SK-N-SH treated with all-trans-retinoic acid at 6 μM for 48 hours (cell line): ENCODE results near the gene PCNT.

Experiments
- ATAC-seq: fragments of 200-7000 bp; cut with Tn5 transposase; 3 replicates; pipeline ENCODE4 v1.9.1; 2020; ENCODE audit warnings: mild to moderate bottlenecking, moderate library complexity
- ARNTL ChIP-seq: fragments of 450-650 bp; formaldehyde crosslinking; IDR thresholded peaks from 2 replicates; pipeline ENCODE4 v1.5.0; 2020; ENCODE audit warnings: low read depth, mild to moderate bottlenecking, moderate library complexity, borderline replicate concordance
- BACH2 ChIP-seq: fragments of 250-450 bp; sonication (Bioruptor Pico); IDR thresholded peaks from 2 replicates; pipeline ENCODE4 v1.9.0; 2021; ENCODE audit warnings: mild to moderate bottlenecking, borderline replicate concordance
- CSDC2 ChIP-seq: fragments of 250-450 bp; sonication (Bioruptor Pico); IDR thresholded peaks from 2 replicates; pipeline ENCODE4 v1.5.0; 2020; ENCODE audit warnings: mild to moderate bottlenecking, moderate library complexity
- ESRRG ChIP-seq: fragments of 250-450 bp; sonication (Bioruptor Pico); IDR thresholded peaks from 2 replicates; pipeline ENCODE4 v1.6.1; 2021; ENCODE audit warnings: mild to moderate bottlenecking
- GLIS3 ChIP-seq: fragments of 250-450 bp; sonication (Bioruptor Pico); IDR thresholded peaks from 2 replicates; pipeline ENCODE4 v1.5.0; 2020; ENCODE audit warnings: mild to moderate bottlenecking, moderate library complexity
- ISL1 ChIP-seq: fragments of 250-450 bp; sonication (Bioruptor Pico); IDR thresholded peaks from 2 replicates; pipeline ENCODE4 v2.1.2; 2022; ENCODE audit warnings: mild to moderate bottlenecking, moderate library complexity
- OSR1 ChIP-seq: fragments of 250-450 bp; sonication (Bioruptor Pico); IDR thresholded peaks from 2 replicates; pipeline ENCODE4 v1.8.0; 2022; ENCODE audit warnings: moderate library complexity, mild to moderate bottlenecking, inconsistent platforms
- PPARA ChIP-seq: fragments of 250-450 bp; sonication (Bioruptor Pico); IDR thresholded peaks from 2 replicates; pipeline ENCODE4 v1.5.0; 2020; ENCODE audit warnings: mild to moderate bottlenecking, borderline replicate concordance
- RARB ChIP-seq: fragments of 250-450 bp; sonication (Bioruptor Pico); IDR thresholded peaks from 2 replicates; pipeline ENCODE4 v1.8.0; 2021; ENCODE audit warnings: mild to moderate bottlenecking, moderate library complexity
- SNAI2 ChIP-seq: fragments of 250-450 bp; sonication (Bioruptor Pico); IDR thresholded peaks from 2 replicates; pipeline ENCODE4 v1.5.0; 2020; ENCODE audit warnings: mild to moderate bottlenecking, moderate library complexity
- TCF4 ChIP-seq: fragments of 250-450 bp; sonication (Bioruptor Pico); IDR thresholded peaks from 2 replicates; pipeline ENCODE4 v1.8.0; 2021; ENCODE audit warnings: mild to moderate bottlenecking, moderate library complexity, borderline replicate concordance
- TOX ChIP-seq: fragments of 250-450 bp; sonication (Bioruptor Pico); IDR thresholded peaks from 2 replicates; pipeline ENCODE4 v1.8.0; 2021; ENCODE audit warnings: mild to moderate bottlenecking, moderate library complexity, borderline replicate concordance
- ZC3H10 ChIP-seq: fragments of 250-450 bp; sonication (Bioruptor Pico); IDR thresholded peaks from 2 replicates; pipeline ENCODE4 v1.5.1; 2021; ENCODE audit warnings: mild to moderate bottlenecking, moderate library complexity
- ZFP3 ChIP-seq: fragments of 250-450 bp; sonication (Bioruptor Pico); IDR thresholded peaks from 2 replicates; pipeline ENCODE4 v1.5.0; 2020; ENCODE audit warnings: mild to moderate bottlenecking, moderate library complexity
- ZFP30 ChIP-seq: fragments of 450-650 bp; formaldehyde crosslinking; IDR thresholded peaks from 2 replicates; pipeline ENCODE4 v1.5.0; 2022; ENCODE audit warnings: mild to moderate bottlenecking, moderate library complexity
- ZNF565 ChIP-seq: fragments of 450-650 bp; formaldehyde crosslinking; conservative IDR thresholded peaks from 2 replicates; pipeline ENCODE4 v1.5.0; 2020; ENCODE audit warnings: low read depth, mild to moderate bottlenecking, moderate library complexity
- ZNF8 ChIP-seq: fragments of 450-650 bp; formaldehyde crosslinking; IDR thresholded peaks from 2 replicates; pipeline ENCODE4 v1.5.0; 2020; ENCODE audit warnings: mild to moderate bottlenecking, moderate library complexity
- TF ChIP-seq, protein P1 (sequence below): fragments of 250-450 bp; sonication (Bioruptor Pico); IDR thresholded peaks from 2 replicates; pipeline ENCODE4 v1.5.1; 2020; ENCODE audit warnings: low read depth, mild to moderate bottlenecking, moderate library complexity
- TF ChIP-seq, protein P2 (sequence below): fragments of 250-450 bp; sonication (Bioruptor Pico); IDR thresholded peaks from 2 replicates; pipeline ENCODE4 v1.5.1; 2021; ENCODE audit warnings: mild to moderate bottlenecking, moderate library complexity
- TF ChIP-seq, protein P3 (sequence below): fragments of 250-450 bp; sonication (Bioruptor Pico); IDR thresholded peaks from 2 replicates; pipeline ENCODE4 v1.8.0; 2020; ENCODE audit warnings: mild to moderate bottlenecking, moderate library complexity, borderline replicate concordance
- TF ChIP-seq, protein P4 (sequence below): fragments of 250-450 bp; sonication (Bioruptor Pico); IDR thresholded peaks from 2 replicates; pipeline ENCODE4 v1.5.0; 2020; ENCODE audit warnings: mild to moderate bottlenecking, moderate library complexity

The PCNT gene

DNA sequence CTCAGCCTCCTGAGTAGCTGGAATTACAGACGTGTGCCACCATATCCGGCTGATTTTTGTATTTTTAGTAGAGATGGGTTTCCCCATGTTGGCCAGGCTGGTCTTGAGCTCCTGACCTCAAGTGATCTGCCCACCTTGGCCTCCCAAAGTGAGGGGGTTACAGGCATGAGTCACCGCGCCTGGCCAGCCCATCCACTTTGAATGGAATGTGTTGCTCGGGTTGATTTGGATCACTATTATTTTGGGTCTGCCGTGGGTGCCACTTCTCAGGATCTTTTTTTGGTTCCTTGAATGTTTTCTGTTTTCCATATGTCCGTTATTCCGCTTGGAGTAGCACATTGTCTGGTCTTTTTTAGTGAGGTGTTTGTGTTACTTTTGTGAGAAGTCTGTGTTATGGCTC is 17.0 kb downstream of the PCNT start:
- no peak for ATAC-seq
- TF ChIP-seq ZNF565 (CRISPR knock-in tag) (no peak), RARB (CRISPR knock-in tag) (no peak), ZFP30 (CRISPR knock-in tag) (no peak), ZNF8 (CRISPR knock-in tag) (no peak), CSDC2 (CRISPR knock-in tag) (no peak), TOX (CRISPR knock-in tag) (no peak), BACH2 (CRISPR knock-in tag) (no peak), PPARA (CRISPR knock-in tag) (no peak), ZC3H10 (CRISPR knock-in tag) (no peak)
- TF ChIP-seq, protein P1, sequence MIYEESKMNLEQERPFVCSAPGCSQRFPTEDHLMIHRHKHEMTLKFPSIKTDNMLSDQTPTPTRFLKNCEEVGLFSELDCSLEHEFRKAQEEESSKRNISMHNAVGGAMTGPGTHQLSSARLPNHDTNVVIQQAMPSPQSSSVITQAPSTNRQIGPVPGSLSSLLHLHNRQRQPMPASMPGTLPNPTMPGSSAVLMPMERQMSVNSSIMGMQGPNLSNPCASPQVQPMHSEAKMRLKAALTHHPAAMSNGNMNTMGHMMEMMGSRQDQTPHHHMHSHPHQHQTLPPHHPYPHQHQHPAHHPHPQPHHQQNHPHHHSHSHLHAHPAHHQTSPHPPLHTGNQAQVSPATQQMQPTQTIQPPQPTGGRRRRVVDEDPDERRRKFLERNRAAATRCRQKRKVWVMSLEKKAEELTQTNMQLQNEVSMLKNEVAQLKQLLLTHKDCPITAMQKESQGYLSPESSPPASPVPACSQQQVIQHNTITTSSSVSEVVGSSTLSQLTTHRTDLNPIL (CRISPR knock-in tag) = no peak
- TF ChIP-seq, protein P2, sequence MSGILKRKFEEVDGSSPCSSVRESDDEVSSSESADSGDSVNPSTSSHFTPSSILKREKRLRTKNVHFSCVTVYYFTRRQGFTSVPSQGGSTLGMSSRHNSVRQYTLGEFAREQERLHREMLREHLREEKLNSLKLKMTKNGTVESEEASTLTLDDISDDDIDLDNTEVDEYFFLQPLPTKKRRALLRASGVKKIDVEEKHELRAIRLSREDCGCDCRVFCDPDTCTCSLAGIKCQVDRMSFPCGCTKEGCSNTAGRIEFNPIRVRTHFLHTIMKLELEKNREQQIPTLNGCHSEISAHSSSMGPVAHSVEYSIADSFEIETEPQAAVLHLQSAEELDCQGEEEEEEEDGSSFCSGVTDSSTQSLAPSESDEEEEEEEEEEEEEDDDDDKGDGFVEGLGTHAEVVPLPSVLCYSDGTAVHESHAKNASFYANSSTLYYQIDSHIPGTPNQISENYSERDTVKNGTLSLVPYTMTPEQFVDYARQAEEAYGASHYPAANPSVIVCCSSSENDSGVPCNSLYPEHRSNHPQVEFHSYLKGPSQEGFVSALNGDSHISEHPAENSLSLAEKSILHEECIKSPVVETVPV (CRISPR knock-in tag) = no peak
- TF ChIP-seq, protein P3, sequence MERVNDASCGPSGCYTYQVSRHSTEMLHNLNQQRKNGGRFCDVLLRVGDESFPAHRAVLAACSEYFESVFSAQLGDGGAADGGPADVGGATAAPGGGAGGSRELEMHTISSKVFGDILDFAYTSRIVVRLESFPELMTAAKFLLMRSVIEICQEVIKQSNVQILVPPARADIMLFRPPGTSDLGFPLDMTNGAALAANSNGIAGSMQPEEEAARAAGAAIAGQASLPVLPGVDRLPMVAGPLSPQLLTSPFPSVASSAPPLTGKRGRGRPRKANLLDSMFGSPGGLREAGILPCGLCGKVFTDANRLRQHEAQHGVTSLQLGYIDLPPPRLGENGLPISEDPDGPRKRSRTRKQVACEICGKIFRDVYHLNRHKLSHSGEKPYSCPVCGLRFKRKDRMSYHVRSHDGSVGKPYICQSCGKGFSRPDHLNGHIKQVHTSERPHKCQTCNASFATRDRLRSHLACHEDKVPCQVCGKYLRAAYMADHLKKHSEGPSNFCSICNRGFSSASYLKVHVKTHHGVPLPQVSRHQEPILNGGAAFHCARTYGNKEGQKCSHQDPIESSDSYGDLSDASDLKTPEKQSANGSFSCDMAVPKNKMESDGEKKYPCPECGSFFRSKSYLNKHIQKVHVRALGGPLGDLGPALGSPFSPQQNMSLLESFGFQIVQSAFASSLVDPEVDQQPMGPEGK (CRISPR knock-in tag) = no peak

DNA sequence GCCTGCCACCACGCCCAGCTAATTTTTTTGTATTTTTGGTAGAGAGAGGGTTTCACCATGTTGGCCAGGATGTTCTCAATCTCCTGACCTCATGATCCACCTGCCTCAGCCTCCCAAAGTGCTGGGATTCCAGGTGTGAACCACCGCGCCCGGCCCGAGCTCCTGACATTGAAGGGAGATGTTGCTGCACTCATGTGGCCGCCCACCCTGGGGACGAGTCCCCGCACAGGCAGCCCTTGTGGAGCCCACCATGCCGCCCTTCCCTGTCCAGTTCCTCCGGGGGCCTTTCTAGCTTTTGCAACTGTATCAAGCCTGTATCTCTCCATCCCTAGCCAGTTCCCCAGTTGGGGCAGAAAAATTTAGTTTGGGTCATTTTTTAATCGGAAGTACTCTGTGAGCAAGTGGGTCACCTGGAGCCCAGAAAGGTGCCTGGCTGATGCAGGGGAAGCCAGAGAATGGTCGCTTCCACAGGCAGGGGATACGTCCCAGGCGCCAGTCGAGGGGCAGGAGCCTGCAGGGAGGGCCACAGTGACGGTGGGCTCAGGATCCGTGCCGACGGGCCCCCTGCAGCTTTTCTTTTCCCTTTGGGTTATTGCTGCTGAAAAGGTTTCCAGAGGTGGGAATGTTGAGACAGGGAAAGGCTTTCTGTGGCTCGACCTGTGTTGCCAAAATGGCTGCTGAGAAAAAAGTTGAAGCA is 20.4 kb downstream of the PCNT start:
- no peak for TF ChIP-seq CSDC2 (CRISPR knock-in tag)
- no peak for TF ChIP-seq SNAI2 (CRISPR knock-in tag)
- no peak for TF ChIP-seq RARB (CRISPR knock-in tag)
- TF ChIP-seq, protein P2 (CRISPR knock-in tag) = no peak
- no peak for TF ChIP-seq GLIS3
- TF ChIP-seq, protein P4, sequence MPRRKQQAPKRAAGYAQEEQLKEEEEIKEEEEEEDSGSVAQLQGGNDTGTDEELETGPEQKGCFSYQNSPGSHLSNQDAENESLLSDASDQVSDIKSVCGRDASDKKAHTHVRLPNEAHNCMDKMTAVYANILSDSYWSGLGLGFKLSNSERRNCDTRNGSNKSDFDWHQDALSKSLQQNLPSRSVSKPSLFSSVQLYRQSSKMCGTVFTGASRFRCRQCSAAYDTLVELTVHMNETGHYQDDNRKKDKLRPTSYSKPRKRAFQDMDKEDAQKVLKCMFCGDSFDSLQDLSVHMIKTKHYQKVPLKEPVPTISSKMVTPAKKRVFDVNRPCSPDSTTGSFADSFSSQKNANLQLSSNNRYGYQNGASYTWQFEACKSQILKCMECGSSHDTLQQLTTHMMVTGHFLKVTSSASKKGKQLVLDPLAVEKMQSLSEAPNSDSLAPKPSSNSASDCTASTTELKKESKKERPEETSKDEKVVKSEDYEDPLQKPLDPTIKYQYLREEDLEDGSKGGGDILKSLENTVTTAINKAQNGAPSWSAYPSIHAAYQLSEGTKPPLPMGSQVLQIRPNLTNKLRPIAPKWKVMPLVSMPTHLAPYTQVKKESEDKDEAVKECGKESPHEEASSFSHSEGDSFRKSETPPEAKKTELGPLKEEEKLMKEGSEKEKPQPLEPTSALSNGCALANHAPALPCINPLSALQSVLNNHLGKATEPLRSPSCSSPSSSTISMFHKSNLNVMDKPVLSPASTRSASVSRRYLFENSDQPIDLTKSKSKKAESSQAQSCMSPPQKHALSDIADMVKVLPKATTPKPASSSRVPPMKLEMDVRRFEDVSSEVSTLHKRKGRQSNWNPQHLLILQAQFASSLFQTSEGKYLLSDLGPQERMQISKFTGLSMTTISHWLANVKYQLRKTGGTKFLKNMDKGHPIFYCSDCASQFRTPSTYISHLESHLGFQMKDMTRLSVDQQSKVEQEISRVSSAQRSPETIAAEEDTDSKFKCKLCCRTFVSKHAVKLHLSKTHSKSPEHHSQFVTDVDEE (CRISPR knock-in tag) = no peak
- TF ChIP-seq PPARA (CRISPR knock-in tag) = no peak
- TF ChIP-seq ISL1 (CRISPR knock-in tag) = no peak
- no peak for TF ChIP-seq OSR1 (CRISPR knock-in tag)
- no peak for TF ChIP-seq TCF4 (CRISPR knock-in tag)
- no peak for TF ChIP-seq ZFP3 (CRISPR knock-in tag)
- no peak for TF ChIP-seq TOX (CRISPR knock-in tag)
- no peak for ATAC-seq

DNA sequence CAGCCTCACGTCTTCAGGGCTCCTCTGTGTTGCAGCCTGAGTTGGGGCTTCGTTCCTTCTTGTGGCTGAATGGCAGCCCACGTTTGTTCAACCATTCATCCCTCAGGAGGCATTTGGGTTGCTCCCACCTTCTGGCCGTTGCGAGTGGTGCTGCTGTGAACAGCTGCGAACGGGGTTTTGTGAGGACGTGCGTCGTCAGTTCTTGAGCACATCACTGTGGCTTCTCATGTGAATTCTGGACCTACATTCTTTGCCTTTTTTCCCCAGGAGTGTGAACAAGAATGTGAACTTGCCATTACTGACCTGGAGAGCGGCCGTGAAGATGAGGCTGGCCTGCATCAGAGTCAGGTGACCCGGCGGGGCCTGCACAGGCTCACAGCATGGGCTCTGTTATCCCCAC is 21.9 kb downstream of the PCNT start:
- no peak for ATAC-seq

More for the DNA sequence above, 21.9 kb downstream of the PCNT start:
- TF ChIP-seq, protein P2 (CRISPR knock-in tag) = no peak
- TF ChIP-seq ZFP3 (CRISPR knock-in tag) = no peak
- TF ChIP-seq BACH2 (CRISPR knock-in tag) = no peak
- no peak for TF ChIP-seq OSR1 (CRISPR knock-in tag)
- no peak for TF ChIP-seq PPARA (CRISPR knock-in tag)
- TF ChIP-seq ARNTL (CRISPR knock-in tag) = no peak
- no peak for TF ChIP-seq CSDC2 (CRISPR knock-in tag)
- TF ChIP-seq ZFP30 (CRISPR knock-in tag) = no peak
- no peak for TF ChIP-seq SNAI2 (CRISPR knock-in tag)
- no peak for TF ChIP-seq ESRRG (CRISPR knock-in tag)
- no peak for TF ChIP-seq ZNF8 (CRISPR knock-in tag)
